Fibroblast of skin of abdomen (primary cell): ENCODE data around the gene MAP1LC3B. TPM values are rescaled to one million over a fixed set of nuclear protein-coding genes. Genes with fewer than 3 reads are reported as not detected.

ENCODE experiments used
- DNase-seq: peaks from one replicate; pipeline ENCODE4 v3.0.0-alpha.2; 2013
- polyA plus RNA-seq, 2 experiments: library from polyadenylated mRNA; unstranded; fragments of 120-200 nt; gene quantifications; one replicate each; pipeline ENCODE4 v1.2.1, GENCODE V29; 2013; ENCODE audit not compliant: insufficient read length in 2 of 2

Gene MAP1LC3B
- polyA plus RNA-seq (2013, experiment 1 of 2; ENCODE audit: insufficient read length): 74.5 TPM
- 75.1 TPM for polyA plus RNA-seq (2013, experiment 2 of 2; ENCODE audit: insufficient read length)

- peak; percentile 96 for DNase-seq
Measured at GRCh38 chr16:87391950-87392820, at the start of gene MAP1LC3B. Gene MAP1LC3B, plus strand, starts transcription at chr16:87392336. Its CDS starts 92 bp downstream, at chr16:87392428.

DNA sequence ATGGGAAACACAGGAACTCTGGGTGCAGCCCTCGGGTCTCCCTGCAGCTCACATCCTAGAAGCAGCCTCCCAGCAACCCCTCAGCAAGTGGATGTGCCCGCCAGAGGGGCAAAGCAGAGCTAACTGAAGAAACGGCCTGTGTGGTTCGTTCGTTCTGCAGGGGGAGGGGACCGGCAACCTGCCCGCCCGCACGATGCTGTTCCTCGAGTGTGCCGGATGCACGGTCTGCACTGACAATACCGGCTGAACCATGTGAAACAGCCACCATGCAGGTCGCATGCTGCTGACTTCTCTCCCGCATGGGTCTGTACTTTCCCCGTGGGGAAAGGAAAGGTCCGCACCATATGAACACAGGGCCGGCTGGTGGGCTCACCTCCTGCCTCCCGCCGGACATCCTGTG lies 49.6 kb upstream of the MAP1LC3B start:
- DNase-seq: no peak

- DNase-seq: no peak
Measured at GRCh38 chr16:87342978-87343752, 49.0 kb upstream of the MAP1LC3B start.

- no peak for DNase-seq
Measured at GRCh38 chr16:87343753-87344050, 48.4 kb upstream of the MAP1LC3B start.

GRCh38 chr16:87344165-87344930 lies 47.8 kb upstream of the MAP1LC3B start:
- DNase-seq: no peak

- DNase-seq: peak; percentile 15
Measured at GRCh38 chr16:87344931-87345631, 47.1 kb upstream of the MAP1LC3B start.

DNA sequence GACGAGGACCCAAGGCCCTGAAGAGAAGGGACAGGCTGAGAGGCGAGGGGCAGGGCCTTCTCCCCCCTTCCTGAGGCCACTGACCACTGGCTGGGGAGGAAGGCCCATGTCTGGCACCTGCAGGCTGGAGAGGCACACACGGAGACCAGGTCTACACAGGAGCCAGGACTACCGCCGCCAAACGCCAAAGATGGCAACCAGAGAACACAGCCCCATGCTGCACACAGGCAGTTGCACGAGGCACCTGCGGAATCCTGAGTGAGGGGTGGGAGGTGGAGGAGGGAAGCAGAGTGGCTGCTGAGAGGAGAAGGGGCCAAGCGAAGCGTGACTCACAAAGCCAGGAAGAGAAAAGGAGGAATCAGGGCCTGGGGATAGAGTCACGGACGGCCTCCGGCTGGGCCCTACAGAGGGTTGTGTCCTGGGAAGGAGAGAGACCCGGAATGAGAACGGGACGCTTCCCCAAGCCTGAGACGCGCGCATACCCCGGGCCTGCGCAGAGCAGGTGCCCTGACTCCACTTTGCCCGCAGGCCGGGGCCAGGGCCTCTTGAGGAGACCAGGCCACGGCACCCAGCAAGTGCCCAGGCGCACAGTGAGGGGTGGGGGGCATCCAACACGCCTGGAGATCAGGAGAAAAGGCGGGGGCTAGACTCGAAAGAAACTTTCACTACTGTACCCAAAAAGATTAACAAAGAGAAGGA lies 46.3 kb upstream of the MAP1LC3B start:
- no peak for DNase-seq

DNA sequence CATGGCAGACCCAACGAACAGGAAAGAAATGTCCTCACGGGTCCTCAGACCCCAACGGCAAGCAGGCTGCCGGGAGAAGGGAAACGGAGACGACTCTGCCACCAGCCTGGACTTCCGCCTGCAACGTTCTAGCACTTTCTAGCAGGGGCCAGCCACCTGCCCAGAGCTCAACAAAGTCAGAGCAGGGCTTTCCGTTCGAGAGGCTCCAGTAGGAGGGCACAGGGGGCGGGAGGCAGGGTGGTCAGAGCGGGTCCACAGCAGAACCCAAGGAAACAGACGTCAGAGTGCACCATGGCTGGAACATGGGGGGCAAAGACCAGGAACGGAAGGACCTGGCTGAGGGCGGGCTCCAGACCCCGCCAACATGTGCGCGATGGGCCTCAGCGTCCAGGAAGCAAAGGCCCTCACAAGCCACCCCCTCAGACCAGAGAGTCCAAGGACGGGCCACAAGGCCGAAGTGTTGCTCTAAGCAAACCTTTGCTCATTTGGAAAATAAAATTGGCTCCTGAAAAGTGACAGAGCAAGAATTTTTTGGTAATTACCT lies 45.5 kb upstream of the MAP1LC3B start:
- no peak for DNase-seq

DNA sequence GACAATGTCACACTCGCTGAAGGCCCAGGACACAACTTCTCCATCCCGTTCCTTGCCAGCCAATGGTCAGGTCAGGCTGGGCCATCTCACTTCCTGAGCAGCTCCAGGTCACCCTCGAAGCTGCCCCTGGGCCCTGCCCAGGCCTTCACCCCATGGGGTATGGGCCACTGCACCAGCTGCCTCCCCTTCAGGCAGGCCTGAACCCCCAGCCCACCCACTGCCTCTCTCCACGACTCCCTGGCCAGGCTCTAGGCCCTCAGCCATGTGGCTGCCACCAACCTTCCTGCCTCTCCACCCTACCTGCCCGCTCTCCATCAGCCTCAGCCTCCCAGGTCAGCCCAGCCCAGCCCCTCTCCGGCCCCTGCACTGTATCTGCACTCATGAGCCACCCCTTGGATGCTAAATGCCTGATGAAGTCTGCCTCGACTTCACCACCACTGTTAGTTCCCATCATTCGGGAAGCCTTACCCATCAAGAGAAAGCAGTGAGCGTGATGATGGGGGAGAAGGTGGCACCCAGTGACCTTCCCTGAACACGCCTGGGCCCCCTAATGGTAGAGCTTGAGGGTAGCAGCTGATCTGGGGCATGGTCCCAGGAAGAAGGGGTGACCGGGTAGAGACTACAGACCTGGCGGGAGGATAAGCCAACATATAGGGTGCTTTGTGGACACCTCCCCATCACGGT lies 44.1 kb upstream of the MAP1LC3B start:
- DNase-seq: no peak

DNA sequence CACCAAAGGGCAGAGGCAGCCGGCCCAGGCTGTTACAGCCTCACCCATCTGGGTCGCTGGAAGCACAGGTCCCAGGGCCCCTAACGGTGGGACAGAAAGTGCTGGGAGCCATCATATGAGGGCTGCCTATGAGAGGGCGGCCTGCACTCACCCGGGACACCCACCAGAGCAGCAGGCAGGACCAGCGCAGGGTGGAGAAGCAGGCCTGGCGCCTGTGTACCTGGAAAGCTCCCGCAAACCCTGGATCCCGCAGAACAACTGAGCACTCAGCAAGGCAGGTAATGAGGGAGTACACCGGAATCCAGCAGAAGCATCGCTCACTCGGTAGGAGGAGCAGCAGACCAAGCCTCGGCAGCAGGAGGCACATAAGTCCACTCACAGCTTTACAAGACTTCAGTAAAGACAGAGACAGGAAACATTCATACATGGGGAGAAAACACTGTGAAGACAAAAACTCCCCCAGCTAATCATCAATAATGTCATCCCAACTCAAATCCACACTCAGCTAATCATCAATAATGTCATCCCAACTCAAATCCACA lies 43.4 kb upstream of the MAP1LC3B start:
- DNase-seq: no peak

DNA sequence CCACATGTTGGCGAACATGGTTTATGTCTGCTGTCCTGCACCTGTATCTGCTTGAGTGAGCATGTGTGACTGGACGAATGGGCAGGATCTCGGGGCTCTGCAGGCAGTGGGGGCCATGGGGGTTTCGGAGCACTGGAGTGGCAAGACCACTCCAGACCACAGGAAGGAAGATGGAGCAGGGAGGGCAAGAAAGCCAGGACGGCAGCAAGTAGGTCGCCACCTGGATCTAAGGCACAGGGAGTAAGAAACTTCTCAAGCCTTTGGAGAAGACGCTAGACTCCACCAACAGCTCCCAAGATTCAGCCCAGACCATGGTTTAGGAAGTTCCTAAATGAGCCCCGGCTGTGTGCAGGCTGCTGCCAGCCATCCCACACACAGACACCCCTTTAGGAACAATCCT lies 42.1 kb upstream of the MAP1LC3B start:
- no peak for DNase-seq

DNA sequence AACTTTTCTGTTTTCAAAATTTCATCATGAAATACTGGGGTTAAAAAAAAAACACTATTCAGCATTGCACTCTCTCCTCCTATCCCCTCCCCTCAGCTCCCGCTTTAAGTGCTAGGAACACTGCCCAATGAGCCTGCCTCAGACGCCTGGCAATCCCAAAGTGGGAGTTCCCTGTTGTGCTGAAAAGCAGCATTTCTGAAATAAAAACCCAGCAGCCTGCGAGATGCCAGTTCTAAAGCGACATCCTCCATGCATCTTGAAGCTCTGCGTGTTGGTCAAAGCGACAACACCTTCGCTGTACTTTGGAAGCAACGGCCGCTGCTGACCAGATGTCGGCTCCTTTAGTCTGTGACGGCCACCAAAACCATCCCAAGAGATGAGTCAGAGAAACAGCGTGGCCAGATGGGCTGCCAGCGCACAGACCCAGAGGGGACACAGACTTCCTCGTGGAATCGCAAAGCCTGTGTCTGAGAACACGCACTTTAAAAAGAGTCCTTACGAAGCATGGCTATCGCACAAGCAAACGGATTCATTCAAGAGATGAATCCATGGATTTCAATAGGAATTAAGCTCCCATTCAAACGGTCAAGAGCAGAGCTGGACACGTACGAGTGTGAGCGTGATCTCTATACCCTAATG lies 41.3 kb upstream of the MAP1LC3B start:
- peak; percentile 34 for DNase-seq

DNA sequence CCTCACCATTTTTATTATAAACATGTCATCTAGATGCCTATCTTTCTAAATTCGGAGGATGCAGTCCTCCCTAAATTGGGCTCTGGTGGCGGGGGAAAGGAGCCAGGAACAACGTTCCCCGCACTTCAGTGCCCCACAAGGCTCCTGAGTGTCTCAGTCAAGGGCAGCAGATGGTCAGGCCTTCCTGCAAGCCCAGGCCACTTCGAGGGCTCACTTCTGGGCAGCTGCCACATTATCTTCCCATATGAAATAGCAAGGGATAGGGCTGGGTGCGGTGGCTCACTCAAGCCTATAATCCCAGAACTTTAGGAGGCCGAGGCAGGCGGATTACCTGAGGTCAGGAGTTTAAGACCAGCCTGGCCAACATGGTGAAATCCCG lies 40.8 kb upstream of the MAP1LC3B start:
- DNase-seq: no peak

- DNase-seq: no peak
Measured at GRCh38 chr16:87352818-87353217, 39.3 kb upstream of the MAP1LC3B start.

GRCh38 chr16:87353613-87354012 lies 38.5 kb upstream of the MAP1LC3B start:
- DNase-seq: no peak

DNA sequence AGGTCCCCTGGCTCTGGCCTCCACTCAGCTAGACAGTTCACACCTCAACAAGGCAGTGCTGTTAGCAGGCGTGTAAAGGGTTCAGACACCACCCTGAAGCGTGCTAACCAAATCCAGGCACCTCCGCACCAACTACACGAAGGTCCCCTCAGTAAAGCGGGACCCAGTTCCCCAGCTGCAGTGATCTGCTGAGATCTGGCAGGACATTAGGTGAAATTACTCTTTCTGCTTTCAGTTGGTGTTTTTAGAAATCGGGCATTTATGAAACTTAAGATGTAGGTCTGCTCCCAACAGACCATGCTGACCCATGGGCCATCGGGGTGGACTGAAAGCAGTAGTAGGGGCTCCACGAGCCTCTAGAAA lies 35.7 kb upstream of the MAP1LC3B start:
- DNase-seq: no peak

- no peak for DNase-seq
Measured at GRCh38 chr16:87358250-87358649, 33.9 kb upstream of the MAP1LC3B start.

DNA sequence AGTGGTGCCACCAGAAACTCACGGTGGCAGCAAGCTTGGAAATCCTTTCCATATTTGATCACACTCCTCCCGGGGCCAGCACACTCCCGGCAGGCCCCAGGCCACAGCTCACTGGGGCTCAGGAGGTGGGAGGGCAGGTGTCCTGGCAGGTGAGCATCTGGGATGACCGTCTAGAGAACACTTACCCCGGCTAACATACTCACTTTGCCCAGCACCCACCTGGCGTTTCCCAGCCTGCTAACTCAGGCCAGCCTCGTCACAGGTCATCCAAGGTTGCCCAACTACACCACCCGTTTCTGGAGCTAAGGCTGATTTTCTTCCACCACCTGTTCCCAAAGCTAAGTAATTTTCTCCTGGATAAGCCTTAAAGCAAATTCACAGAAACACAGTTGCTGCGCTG lies 33.4 kb upstream of the MAP1LC3B start:
- no peak for DNase-seq

DNA sequence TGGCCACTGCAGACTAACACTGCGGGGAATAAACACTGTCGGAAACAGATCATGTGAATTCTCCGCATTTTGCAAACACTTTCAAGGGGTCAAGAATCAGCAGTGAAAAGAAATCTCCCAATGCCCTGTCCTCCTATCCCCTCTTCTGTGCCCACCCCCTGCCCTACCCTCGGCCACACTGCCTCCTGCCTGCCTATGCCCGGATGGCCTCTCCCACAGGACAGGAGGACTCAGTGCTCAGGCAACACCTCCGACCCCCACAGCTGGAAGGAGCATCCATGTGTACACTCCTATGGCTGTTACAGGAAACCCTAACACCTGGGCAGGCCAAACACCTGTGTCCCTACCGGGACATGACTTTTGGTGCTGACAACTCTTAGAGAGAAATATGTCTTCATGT lies 33.0 kb upstream of the MAP1LC3B start:
- no peak for DNase-seq
